ENCODE measurements around the gene IGSF5. TPM values are rescaled to one million over a fixed set of nuclear protein-coding genes. Genes with fewer than 3 reads are reported as not detected.

Gene IGSF5
- total RNA-seq, 4 donors from 2014 or later: not detected

- intact Hi-C loops (cut with DNase I; ENCODE audit: low total_unique reads): no loop called here
These were observed 77.1 kb downstream of the IGSF5 start for GRCh38 chr21:39822042-39822441.

GRCh38 chr21:39825250-39825649 is 80.3 kb downstream of the IGSF5 start:
- DNase-seq (no peak), ATAC-seq (no peak)
- intact Hi-C loops (cut with DNase I; ENCODE audit: low total_unique reads) (no loop called here), in situ Hi-C loops (cut with MboI; ENCODE audit: low sequenced_read_pairs in 4 of 4) (no loop called here)
- no peaks in the 10 kb centered on the region for H3K27me3 ChIP-seq
- H3K36me3 ChIP-seq: no peaks in the 10 kb centered on the region
- no peaks in the 10 kb centered on the region for H3K4me1 ChIP-seq
- no peaks in the 10 kb centered on the region for H3K9me3 ChIP-seq
- H3K4me3 ChIP-seq: no peak overlapping the region
- no peak for TF ChIP-seq CTCF (IDR thresholded peaks at IDR 0.05 in 4 of 5, conservative IDR thresholded peaks at IDR 0.05 in 1 of 5)
- no peak for TF ChIP-seq POLR2A (IDR thresholded peaks at IDR 0.05)
- H3K27ac ChIP-seq: no peak overlapping the region

More at GRCh38 chr21:39822042-39822441, 77.1 kb downstream of the IGSF5 start:
- in situ Hi-C loops (cut with MboI; ENCODE audit: low sequenced_read_pairs in 4 of 4): no loop called here
- Histone ChIP-seq H3K4me1 (no peaks in the 10 kb centered on the region), H3K4me3 (no peak overlapping the region), H3K9me3 (no peaks in the 10 kb centered on the region), H3K27me3 (no peaks in the 10 kb centered on the region), H3K36me3 (no peaks in the 10 kb centered on the region), H3K27ac (no peak overlapping the region)
- DNase-seq (no peak), ATAC-seq (no peak)
- no peak for TF ChIP-seq CTCF (IDR thresholded peaks at IDR 0.05 in 4 of 5, conservative IDR thresholded peaks at IDR 0.05 in 1 of 5)

- ATAC-seq (no peak), DNase-seq (no peak)
- H3K9me3 ChIP-seq: no peaks in the 10 kb centered on the region
- H3K4me1 ChIP-seq: no peaks in the 10 kb centered on the region
- in situ Hi-C loops (cut with MboI; ENCODE audit: low sequenced_read_pairs in 4 of 4): no loop called here
- no peaks in the 10 kb centered on the region for H3K36me3 ChIP-seq
- H3K27me3 ChIP-seq: no peaks in the 10 kb centered on the region
- H3K4me3 ChIP-seq: no peak overlapping the region
- TF ChIP-seq CTCF (IDR thresholded peaks at IDR 0.05 in 4 of 5, conservative IDR thresholded peaks at IDR 0.05 in 1 of 5): no peak
- TF ChIP-seq POLR2A (IDR thresholded peaks at IDR 0.05): no peak
- no peak overlapping the region for H3K27ac ChIP-seq
- intact Hi-C loops (cut with DNase I; ENCODE audit: low total_unique reads): no loop called here
These were observed 89.6 kb downstream of the IGSF5 start for GRCh38 chr21:39834543-39834942.

DNA sequence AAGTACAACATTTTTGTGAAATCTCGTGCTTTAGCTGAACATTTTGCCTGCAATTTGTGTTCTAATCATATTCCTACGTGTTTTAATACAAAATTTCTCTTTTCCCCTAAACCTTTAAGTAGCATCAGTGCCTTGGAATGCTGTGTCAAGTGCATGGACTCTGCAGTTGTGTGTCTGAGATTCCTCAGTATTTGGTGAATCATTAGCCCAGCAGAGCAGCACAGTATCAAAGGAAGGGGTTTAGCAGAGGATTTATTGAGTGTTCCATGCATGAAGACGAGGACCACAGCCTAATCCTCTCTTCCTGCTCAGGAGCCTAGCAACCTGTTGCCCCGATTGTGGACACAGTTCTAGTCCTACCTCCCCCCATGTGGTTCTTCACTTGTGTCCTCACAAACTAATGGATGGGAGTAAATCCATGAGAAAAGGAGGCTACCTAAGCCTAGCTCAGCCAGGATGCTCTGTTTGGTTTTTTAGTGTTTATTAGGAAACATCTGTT is 92.9 kb downstream of the IGSF5 start:
- Histone ChIP-seq H3K27ac (no peak overlapping the region), H3K9me3 (no peaks in the 10 kb centered on the region), H3K4me3 (no peak overlapping the region), H3K27me3 (no peaks in the 10 kb centered on the region), H3K36me3 (no peaks in the 10 kb centered on the region), H3K4me1 (no peaks in the 10 kb centered on the region)
- ATAC-seq (no peak), DNase-seq (no peak)
- intact Hi-C loops (cut with DNase I; ENCODE audit: low total_unique reads) (no loop called here), in situ Hi-C loops (cut with MboI; ENCODE audit: low sequenced_read_pairs in 4 of 4) (no loop called here)
- TF ChIP-seq POLR2A (IDR thresholded peaks at IDR 0.05) (no peak), CTCF (IDR thresholded peaks at IDR 0.05 in 4 of 5, conservative IDR thresholded peaks at IDR 0.05 in 1 of 5) (no peak)
